GM12865 (cell line): ENCODE data around the gene UBE2M.

Experiments
- DNase-seq: peaks from one replicate; pipeline ENCODE4 v3.0.0; 2010; ENCODE audit warnings: low read depth
- H3K4me3 ChIP-seq: 2 replicates; pipeline ENCODE4 v1.5.1; 2011; ENCODE audit warnings: mild to moderate bottlenecking, low read depth, low read length, control low read depth
- CTCF ChIP-seq: IDR thresholded peaks from 2 replicates; pipeline ENCODE4 v1.5.1; 2011; ENCODE audit warnings: low read length, control low read depth, low read depth, inconsistent platforms; ENCODE audit not compliant: insufficient read depth; ENCODE audit errors: missing control alignments

UBE2M gene

GRCh38 chr19:58552655-58553054 is 5.8 kb downstream of the UBE2M start:
- no peak for DNase-seq
- TF ChIP-seq CTCF: no peak
- H3K4me3 ChIP-seq: no peak overlapping the region

- DNase-seq: no peak
Observed at GRCh38 chr19:58551577-58552471, 6.6 kb downstream of the UBE2M start.

GRCh38 chr19:58551123-58551497 is 7.3 kb downstream of the UBE2M start:
- no peak for DNase-seq
- TF ChIP-seq CTCF: no peak

More at GRCh38 chr19:58551577-58552471, 6.6 kb downstream of the UBE2M start:
- no peak for TF ChIP-seq CTCF
- no peak overlapping the region for H3K4me3 ChIP-seq

GRCh38 chr19:58550362-58551122 is 7.9 kb downstream of the UBE2M start:
- no peak overlapping the region for H3K4me3 ChIP-seq
- DNase-seq: no peak
- no peak for TF ChIP-seq CTCF

More at GRCh38 chr19:58551123-58551497, 7.3 kb downstream of the UBE2M start:
- H3K4me3 ChIP-seq: no peak overlapping the region

GRCh38 chr19:58549664-58550361 is 8.6 kb downstream of the UBE2M start:
- DNase-seq: no peak
- TF ChIP-seq CTCF: no peak
- no peak overlapping the region for H3K4me3 ChIP-seq

GRCh38 chr19:58548859-58549663 is 9.3 kb downstream of the UBE2M start:
- TF ChIP-seq CTCF: no peak
- no peak overlapping the region for H3K4me3 ChIP-seq
- no peak for DNase-seq
